ENCODE results near the gene WWC2.

Gene WWC2

GRCh38 chr4:183153190-183153916 lies 54.3 kb downstream of the WWC2 start:
- H3K9ac ChIP-seq (ENCODE audit: low read length), result no peak overlapping the region
- H4K20me1 ChIP-seq (ENCODE audit: low read depth, low read length), result no peaks in the 10 kb centered on the region
- H3K4me3 ChIP-seq (ENCODE audit: insufficient read depth, low read length, poor library complexity, severe bottlenecking), result no peak overlapping the region
- no peaks in the 10 kb centered on the region for H3K79me2 ChIP-seq (ENCODE audit: insufficient read depth, low read length)
- H2AFZ ChIP-seq (ENCODE audit: low read depth, low read length, severe bottlenecking), result no peak overlapping the region
- H3K36me3 ChIP-seq (ENCODE audit: low read length), result no peaks in the 10 kb centered on the region
- H3K4me2 ChIP-seq (ENCODE audit: low read depth, low read length, poor library complexity, severe bottlenecking), result no peak overlapping the region
- no peak for TF ChIP-seq CTCF (IDR thresholded peaks at IDR 0.05; ENCODE audit: insufficient read depth, low read length, poor library complexity, severe bottlenecking)
- no peaks in the 10 kb centered on the region for H3K9me2 ChIP-seq (replicated peaks; ENCODE audit: insufficient read depth, low read length)
- no peaks in the 10 kb centered on the region for H3K27me3 ChIP-seq (ENCODE audit: low read length)
- H3K27ac ChIP-seq (ENCODE audit: low read depth, low read length), result no peak overlapping the region
- H3K9me3 ChIP-seq (ENCODE audit: insufficient read depth, low read length), result no peaks in the 10 kb centered on the region
- H3F3A ChIP-seq (ENCODE audit: insufficient read depth), result no peaks in the 10 kb centered on the region

DNA sequence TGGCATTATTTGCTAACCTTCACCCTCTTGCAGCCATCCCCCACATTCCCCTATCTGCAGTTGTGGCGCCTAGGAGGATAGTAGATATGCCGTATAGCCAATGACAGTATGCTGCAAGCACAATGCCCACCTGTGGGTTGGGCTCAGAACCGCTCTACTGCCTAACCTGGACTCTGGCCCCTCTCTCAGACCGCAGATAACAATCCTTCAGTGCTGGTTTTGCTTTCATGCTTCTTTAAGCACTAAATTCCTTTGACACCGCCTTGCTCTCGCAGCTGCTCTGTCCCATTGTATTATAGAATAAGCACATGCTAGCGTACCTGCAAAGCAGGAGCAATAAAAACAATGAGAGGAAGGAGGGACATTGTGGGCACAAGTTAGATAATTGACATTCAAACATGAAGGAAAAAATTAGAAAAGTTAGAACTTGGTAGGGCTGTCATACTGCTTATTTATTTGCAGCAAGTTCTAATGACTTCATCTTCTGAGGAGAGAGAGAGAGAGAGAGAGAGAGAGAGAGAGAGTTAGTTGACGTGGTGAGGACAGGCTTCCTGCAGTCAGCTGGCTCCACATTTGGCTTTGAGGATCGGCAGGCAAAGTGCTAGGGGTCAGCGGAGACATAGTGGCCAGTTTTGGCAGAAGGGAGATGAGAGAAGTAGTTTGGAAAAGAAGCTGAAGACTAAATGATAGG lies 55.8 kb downstream of the WWC2 start:
- TF ChIP-seq CTCF (IDR thresholded peaks at IDR 0.05; ENCODE audit: insufficient read depth, low read length, poor library complexity, severe bottlenecking) (no peak), EZH2phosphoT487 (conservative IDR thresholded peaks at IDR 0.05; ENCODE audit: low read length) (no peak)
- H3K9ac ChIP-seq (ENCODE audit: low read length), result no peak overlapping the region
- H2AFZ ChIP-seq (ENCODE audit: low read depth, low read length, severe bottlenecking), result no peak overlapping the region
- H3K27ac ChIP-seq (ENCODE audit: low read depth, low read length), result no peak overlapping the region
- no peaks in the 10 kb centered on the region for H3K9me3 ChIP-seq (ENCODE audit: insufficient read depth, low read length)
- no peak overlapping the region for H3K4me3 ChIP-seq (ENCODE audit: insufficient read depth, low read length, poor library complexity, severe bottlenecking)
- no peaks in the 10 kb centered on the region for H3K27me3 ChIP-seq (ENCODE audit: low read length)
- H3K79me2 ChIP-seq (ENCODE audit: insufficient read depth, low read length), result no peaks in the 10 kb centered on the region
- H3F3A ChIP-seq (ENCODE audit: insufficient read depth), result no peaks in the 10 kb centered on the region
- H4K20me1 ChIP-seq (ENCODE audit: low read depth, low read length), result no peaks in the 10 kb centered on the region
- H3K4me2 ChIP-seq (ENCODE audit: low read depth, low read length, poor library complexity, severe bottlenecking), result no peak overlapping the region
- no peaks in the 10 kb centered on the region for H3K9me2 ChIP-seq (replicated peaks; ENCODE audit: insufficient read depth, low read length)
- no peaks in the 10 kb centered on the region for H3K36me3 ChIP-seq (ENCODE audit: low read length)

DNA sequence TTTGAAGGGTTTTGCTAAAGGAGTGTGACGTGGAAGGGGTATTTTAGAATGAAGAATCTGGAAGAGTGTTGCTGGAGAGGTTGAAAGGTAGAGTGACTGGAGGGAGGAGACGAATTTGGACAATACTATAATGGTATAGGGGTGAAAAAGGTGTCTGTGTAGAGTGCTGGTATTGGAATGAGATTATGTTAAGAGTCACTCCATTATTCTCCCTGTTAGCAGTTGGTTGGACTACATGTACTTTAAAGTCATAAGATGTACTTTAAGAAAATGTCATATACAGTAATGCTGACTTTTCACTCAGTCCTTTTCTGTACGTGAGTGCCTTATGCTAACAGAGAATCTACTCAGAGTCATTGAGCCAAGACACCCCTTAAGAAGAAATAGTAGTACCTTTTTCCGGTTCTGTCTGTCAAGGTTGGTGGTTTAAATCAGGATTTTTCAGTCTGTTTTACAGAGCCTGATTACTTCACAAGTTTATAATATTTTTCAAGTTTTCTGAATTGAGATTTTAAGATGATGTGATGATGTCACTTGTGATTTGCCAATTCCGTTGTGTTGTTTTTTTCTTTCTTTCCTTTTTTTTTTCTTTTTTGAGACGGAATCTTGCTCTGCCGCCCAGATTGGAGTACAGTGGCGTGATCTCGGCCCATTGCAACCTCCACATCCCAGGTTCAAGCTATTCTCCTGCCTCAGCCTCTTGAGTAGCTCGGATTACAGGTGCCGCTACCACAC lies 56.6 kb downstream of the WWC2 start:
- no peak overlapping the region for H3K4me3 ChIP-seq (ENCODE audit: insufficient read depth, low read length, poor library complexity, severe bottlenecking)
- no peak overlapping the region for H3K27ac ChIP-seq (ENCODE audit: low read depth, low read length)
- no peak overlapping the region for H3K9ac ChIP-seq (ENCODE audit: low read length)
- no peaks in the 10 kb centered on the region for H3K9me3 ChIP-seq (ENCODE audit: insufficient read depth, low read length)
- no peaks in the 10 kb centered on the region for H3K36me3 ChIP-seq (ENCODE audit: low read length)
- H3F3A ChIP-seq (ENCODE audit: insufficient read depth), result no peaks in the 10 kb centered on the region
- TF ChIP-seq CTCF (IDR thresholded peaks at IDR 0.05; ENCODE audit: insufficient read depth, low read length, poor library complexity, severe bottlenecking) (no peak), EZH2phosphoT487 (conservative IDR thresholded peaks at IDR 0.05; ENCODE audit: low read length) (no peak)
- no peak overlapping the region for H2AFZ ChIP-seq (ENCODE audit: low read depth, low read length, severe bottlenecking)
- H3K27me3 ChIP-seq (ENCODE audit: low read length), result no peaks in the 10 kb centered on the region
- H3K79me2 ChIP-seq (ENCODE audit: insufficient read depth, low read length), result no peaks in the 10 kb centered on the region
- H3K9me2 ChIP-seq (replicated peaks; ENCODE audit: insufficient read depth, low read length), result no peaks in the 10 kb centered on the region
- no peaks in the 10 kb centered on the region for H4K20me1 ChIP-seq (ENCODE audit: low read depth, low read length)
- H3K4me2 ChIP-seq (ENCODE audit: low read depth, low read length, poor library complexity, severe bottlenecking), result no peak overlapping the region
